ENCODE measurements around the gene SYT4. TPM values are rescaled to one million over a fixed set of nuclear protein-coding genes. Genes with fewer than 3 reads are reported as not detected.
"Not testable (repeated sequence)": the region's sequence is repeated elsewhere in the genome, so short reads cannot be mapped to it uniquely, and the experiment has no call there.

Gene SYT4
- not detected in 2 replicates for total RNA-seq

- H3K27ac Mint-ChIP-seq = no peak within 1 kb of the TSS
- no peaks in the 10 kb centered on the region for H3K4me1 Mint-ChIP-seq (ENCODE audit: low read depth)
- H3K9me3 Mint-ChIP-seq = no peaks in the 10 kb centered on the region
- no peaks in the 10 kb centered on the region for H3K36me3 Mint-ChIP-seq (ENCODE audit: low read depth)
- DNase-seq (ENCODE audit: low spot score) = no peak
- intact Hi-C loops (cut with micrococcal nuclease) = loop anchor here (10.0 kb wide), 1 partner anchor 682 kb away; no protein-coding TSS in a partner anchor
- no peak within 1 kb of the TSS for H3K4me3 Mint-ChIP-seq
- H3K27me3 Mint-ChIP-seq (ENCODE audit: insufficient read depth) = no peaks in the 10 kb centered on the region
Observed at GRCh38 chr18:43277164-43277600, at the start of gene SYT4. Gene SYT4 (minus strand): TSS chr18:43277490. CDS start chr18:43277281, 209 bp downstream.

- Mint-ChIP-seq H3K27me3 (ENCODE audit: insufficient read depth) (no peaks in the 10 kb centered on the region), H3K4me3 (no peak overlapping the region), H3K4me1 (ENCODE audit: low read depth) (no peaks in the 10 kb centered on the region), H3K27ac (no peak overlapping the region), H3K36me3 (ENCODE audit: low read depth) (no peaks in the 10 kb centered on the region), H3K9me3 (no peaks in the 10 kb centered on the region)
- intact Hi-C loops (cut with micrococcal nuclease) = no loop called here
- no peak for DNase-seq (ENCODE audit: low spot score)
Observed at GRCh38 chr18:43322132-43322531, 44.8 kb upstream of the SYT4 start.

- H3K36me3 Mint-ChIP-seq (ENCODE audit: low read depth) = no peaks in the 10 kb centered on the region
- intact Hi-C loops (cut with micrococcal nuclease) = no loop called here
- H3K9me3 Mint-ChIP-seq = no peaks in the 10 kb centered on the region
- H3K4me1 Mint-ChIP-seq (ENCODE audit: low read depth) = no peaks in the 10 kb centered on the region
- DNase-seq (ENCODE audit: low spot score) = no peak
- no peaks in the 10 kb centered on the region for H3K27me3 Mint-ChIP-seq (ENCODE audit: insufficient read depth)
- no peak overlapping the region for H3K27ac Mint-ChIP-seq
- no peak overlapping the region for H3K4me3 Mint-ChIP-seq
Observed at GRCh38 chr18:43314941-43315340, 37.7 kb upstream of the SYT4 start.

GRCh38 chr18:43312891-43313290 lies 35.6 kb upstream of the SYT4 start:
- H3K4me3 Mint-ChIP-seq = no peak overlapping the region
- DNase-seq (ENCODE audit: low spot score) = no peak
- H3K9me3 Mint-ChIP-seq = no peaks in the 10 kb centered on the region
- intact Hi-C loops (cut with micrococcal nuclease) = no loop called here
- H3K36me3 Mint-ChIP-seq (ENCODE audit: low read depth) = no peaks in the 10 kb centered on the region
- no peaks in the 10 kb centered on the region for H3K4me1 Mint-ChIP-seq (ENCODE audit: low read depth)
- no peak overlapping the region for H3K27ac Mint-ChIP-seq
- H3K27me3 Mint-ChIP-seq (ENCODE audit: insufficient read depth) = no peaks in the 10 kb centered on the region

GRCh38 chr18:43310239-43310638 lies 32.9 kb upstream of the SYT4 start:
- intact Hi-C loops (cut with micrococcal nuclease) = no loop called here
- Mint-ChIP-seq H3K4me3 (no peak overlapping the region), H3K27ac (no peak overlapping the region), H3K4me1 (ENCODE audit: low read depth) (no peaks in the 10 kb centered on the region), H3K36me3 (ENCODE audit: low read depth) (no peaks in the 10 kb centered on the region), H3K27me3 (ENCODE audit: insufficient read depth) (no peaks in the 10 kb centered on the region), H3K9me3 (no peaks in the 10 kb centered on the region)
- DNase-seq (ENCODE audit: low spot score) = no peak

GRCh38 chr18:43303376-43303775 lies 26.1 kb upstream of the SYT4 start:
- intact Hi-C loops (cut with micrococcal nuclease) = no loop called here
- Mint-ChIP-seq H3K36me3 (ENCODE audit: low read depth) (no peaks in the 10 kb centered on the region), H3K27me3 (ENCODE audit: insufficient read depth) (no peaks in the 10 kb centered on the region)

GRCh38 chr18:43286187-43286586 lies 8.9 kb upstream of the SYT4 start:
- H3K4me3 Mint-ChIP-seq; H3K4me1 Mint-ChIP-seq (ENCODE audit: low read depth); DNase-seq (ENCODE audit: low spot score); H3K36me3 Mint-ChIP-seq (ENCODE audit: low read depth); H3K9me3 Mint-ChIP-seq; intact Hi-C loops (cut with micrococcal nuclease); H3K27me3 Mint-ChIP-seq (ENCODE audit: insufficient read depth); H3K27ac Mint-ChIP-seq: not testable (repeated sequence)

More at GRCh38 chr18:43303376-43303775, 26.1 kb upstream of the SYT4 start:
- Mint-ChIP-seq H3K4me3 (no peak overlapping the region), H3K9me3 (no peaks in the 10 kb centered on the region), H3K4me1 (ENCODE audit: low read depth) (no peaks in the 10 kb centered on the region), H3K27ac (no peak overlapping the region)
- no peak for DNase-seq (ENCODE audit: low spot score)

GRCh38 chr18:43283299-43283698 lies 6.0 kb upstream of the SYT4 start:
- H3K4me3 Mint-ChIP-seq = no peak overlapping the region
- no peaks in the 10 kb centered on the region for H3K27me3 Mint-ChIP-seq (ENCODE audit: insufficient read depth)
- no peak overlapping the region for H3K27ac Mint-ChIP-seq
- no peaks in the 10 kb centered on the region for H3K9me3 Mint-ChIP-seq
- no peaks in the 10 kb centered on the region for H3K36me3 Mint-ChIP-seq (ENCODE audit: low read depth)
- H3K4me1 Mint-ChIP-seq (ENCODE audit: low read depth) = no peaks in the 10 kb centered on the region
- no peak for DNase-seq (ENCODE audit: low spot score)
- intact Hi-C loops (cut with micrococcal nuclease) = no loop called here

GRCh38 chr18:43279015-43279744 lies 1.9 kb upstream of the SYT4 start:
- H3K36me3 Mint-ChIP-seq (ENCODE audit: low read depth) = no peaks in the 10 kb centered on the region
- H3K27ac Mint-ChIP-seq = no peak overlapping the region
- no peaks in the 10 kb centered on the region for H3K27me3 Mint-ChIP-seq (ENCODE audit: insufficient read depth)
- intact Hi-C loops (cut with micrococcal nuclease) = loop anchor here (10.0 kb wide), 1 partner anchor 684 kb away; no protein-coding TSS in a partner anchor
- no peak for DNase-seq (ENCODE audit: low spot score)
- H3K4me1 Mint-ChIP-seq (ENCODE audit: low read depth) = no peaks in the 10 kb centered on the region
- H3K4me3 Mint-ChIP-seq = no peak overlapping the region
- no peaks in the 10 kb centered on the region for H3K9me3 Mint-ChIP-seq

GRCh38 chr18:43278355-43278754 lies 1.1 kb upstream of the SYT4 start:
- no peak overlapping the region for H3K4me3 Mint-ChIP-seq
- intact Hi-C loops (cut with micrococcal nuclease) = loop anchor here (10.0 kb wide), 1 partner anchor 684 kb away; no protein-coding TSS in a partner anchor
- H3K27me3 Mint-ChIP-seq (ENCODE audit: insufficient read depth) = no peaks in the 10 kb centered on the region
- H3K27ac Mint-ChIP-seq = no peak overlapping the region
- H3K4me1 Mint-ChIP-seq (ENCODE audit: low read depth) = no peaks in the 10 kb centered on the region
- no peaks in the 10 kb centered on the region for H3K36me3 Mint-ChIP-seq (ENCODE audit: low read depth)
- H3K9me3 Mint-ChIP-seq = no peaks in the 10 kb centered on the region
- DNase-seq (ENCODE audit: low spot score) = no peak

GRCh38 chr18:43276491-43276890 lies 799 bp downstream of the SYT4 start:
- no peaks in the 10 kb centered on the region for H3K4me1 Mint-ChIP-seq (ENCODE audit: low read depth)
- H3K27ac Mint-ChIP-seq = no peak overlapping the region
- no peak overlapping the region for H3K4me3 Mint-ChIP-seq
- H3K9me3 Mint-ChIP-seq = no peaks in the 10 kb centered on the region
- H3K36me3 Mint-ChIP-seq (ENCODE audit: low read depth) = no peaks in the 10 kb centered on the region
- no peak for DNase-seq (ENCODE audit: low spot score)
- H3K27me3 Mint-ChIP-seq (ENCODE audit: insufficient read depth) = no peaks in the 10 kb centered on the region
- intact Hi-C loops (cut with micrococcal nuclease) = loop anchor here (10.0 kb wide), 1 partner anchor 682 kb away; no protein-coding TSS in a partner anchor

GRCh38 chr18:43275546-43275945 lies 1.7 kb downstream of the SYT4 start:
- no peaks in the 10 kb centered on the region for H3K36me3 Mint-ChIP-seq (ENCODE audit: low read depth)
- H3K9me3 Mint-ChIP-seq = no peaks in the 10 kb centered on the region
- H3K27me3 Mint-ChIP-seq (ENCODE audit: insufficient read depth) = no peaks in the 10 kb centered on the region
- no peak overlapping the region for H3K4me3 Mint-ChIP-seq
- no peaks in the 10 kb centered on the region for H3K4me1 Mint-ChIP-seq (ENCODE audit: low read depth)
- no peak overlapping the region for H3K27ac Mint-ChIP-seq
- no peak for DNase-seq (ENCODE audit: low spot score)
- intact Hi-C loops (cut with micrococcal nuclease) = loop anchor here (10.0 kb wide), 1 partner anchor 681 kb away; no protein-coding TSS in a partner anchor

GRCh38 chr18:43274526-43274925 lies 2.8 kb downstream of the SYT4 start:
- no peak overlapping the region for H3K4me3 Mint-ChIP-seq
- H3K27me3 Mint-ChIP-seq (ENCODE audit: insufficient read depth) = no peaks in the 10 kb centered on the region
- no peaks in the 10 kb centered on the region for H3K4me1 Mint-ChIP-seq (ENCODE audit: low read depth)
- DNase-seq (ENCODE audit: low spot score) = no peak
- no peak overlapping the region for H3K27ac Mint-ChIP-seq
- intact Hi-C loops (cut with micrococcal nuclease) = loop anchor here (10.0 kb wide), 1 partner anchor 680 kb away; no protein-coding TSS in a partner anchor
- no peaks in the 10 kb centered on the region for H3K9me3 Mint-ChIP-seq
- H3K36me3 Mint-ChIP-seq (ENCODE audit: low read depth) = no peaks in the 10 kb centered on the region
